Skeletal muscle cell (primary cell): ENCODE data around the gene AQP1.

Experiments used
- DNase-seq: peaks from one replicate; pipeline ENCODE4 v3.0.0-alpha.2; 2010; ENCODE audit warnings: low read depth
- H3K4me3 ChIP-seq: 2 replicates; pipeline ENCODE4 v1.5.1; 2011; ENCODE audit warnings: low read depth, mild to moderate bottlenecking, control low read depth, low read length, moderate library complexity

AQP1 gene

DNA sequence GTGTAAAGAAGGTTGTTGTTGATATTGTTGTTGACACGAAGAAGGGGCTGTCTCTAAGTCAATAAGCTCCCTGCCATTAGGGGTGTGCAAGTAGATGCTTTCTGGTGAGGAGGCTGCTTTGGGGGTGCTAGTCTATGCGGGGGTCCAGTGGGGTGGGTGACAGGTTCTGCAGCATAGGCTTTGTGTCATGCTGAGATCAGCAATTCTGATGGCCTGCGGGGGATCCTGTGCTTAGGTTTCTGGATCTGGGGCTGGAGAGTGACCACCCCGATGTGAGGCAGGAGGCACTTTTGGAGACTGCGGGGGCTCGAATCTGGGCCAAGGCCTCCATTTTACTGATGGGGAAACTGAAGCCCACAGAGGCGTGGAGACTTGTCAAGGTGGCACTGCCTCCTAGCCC lies 5.1 kb downstream of the AQP1 start:
- DNase-seq = no peak

DNA sequence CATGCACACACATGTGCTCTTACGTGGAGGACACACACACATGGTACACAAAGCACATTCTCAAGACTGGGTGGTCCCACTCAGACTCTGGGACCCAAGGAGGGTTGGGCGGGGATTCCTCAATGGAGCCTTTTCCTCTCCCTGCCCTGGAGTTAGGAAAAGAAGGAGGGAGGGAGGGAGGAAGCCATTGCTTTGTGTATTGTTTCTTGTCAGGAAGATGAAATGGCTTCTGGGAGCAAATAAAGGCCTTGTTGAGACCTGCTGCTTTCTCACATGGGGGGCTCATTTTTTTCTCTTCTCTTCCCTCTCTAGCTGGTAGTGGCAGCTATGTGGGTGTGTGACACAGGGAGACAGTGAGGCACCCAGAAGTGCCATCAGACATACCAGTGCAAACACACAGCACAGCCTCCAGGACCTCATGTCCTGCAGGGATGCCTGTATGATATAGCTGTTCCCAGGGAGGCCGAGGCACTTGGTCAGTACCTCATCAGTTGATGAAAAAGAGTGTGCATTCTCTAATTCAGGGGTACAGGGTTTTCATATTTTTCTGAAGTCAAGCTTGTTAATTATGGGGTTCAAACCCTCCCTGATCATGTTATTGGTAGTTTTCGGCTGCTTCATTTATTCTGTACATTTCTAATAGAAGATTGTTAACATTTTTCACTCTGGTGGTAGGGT lies 5.7 kb downstream of the AQP1 start:
- no peak for DNase-seq
- no peak overlapping the region for H3K4me3 ChIP-seq

More for the DNA sequence above, 5.1 kb downstream of the AQP1 start:
- no peak overlapping the region for H3K4me3 ChIP-seq

DNA sequence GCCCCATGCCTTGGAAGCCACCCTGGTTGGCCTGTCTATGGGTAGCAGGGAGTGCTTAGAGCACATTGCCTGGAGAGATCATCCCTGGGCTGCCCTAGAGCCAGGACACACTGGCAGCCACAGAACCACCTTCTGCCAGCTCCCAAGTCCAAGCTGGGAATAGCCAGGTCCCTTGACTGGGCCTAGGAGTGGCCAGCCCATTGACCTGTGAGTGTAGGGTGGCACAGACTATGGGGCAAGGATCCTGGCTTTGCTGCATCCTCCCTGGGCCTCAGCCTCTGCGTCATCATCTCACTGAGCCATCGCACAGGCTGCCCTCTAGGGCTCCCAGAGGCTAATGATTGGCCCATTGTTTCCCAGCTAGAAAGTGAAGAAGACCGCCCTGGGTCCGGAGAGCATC lies 7.0 kb downstream of the AQP1 start:
- no peak for DNase-seq
- no peak overlapping the region for H3K4me3 ChIP-seq

DNA sequence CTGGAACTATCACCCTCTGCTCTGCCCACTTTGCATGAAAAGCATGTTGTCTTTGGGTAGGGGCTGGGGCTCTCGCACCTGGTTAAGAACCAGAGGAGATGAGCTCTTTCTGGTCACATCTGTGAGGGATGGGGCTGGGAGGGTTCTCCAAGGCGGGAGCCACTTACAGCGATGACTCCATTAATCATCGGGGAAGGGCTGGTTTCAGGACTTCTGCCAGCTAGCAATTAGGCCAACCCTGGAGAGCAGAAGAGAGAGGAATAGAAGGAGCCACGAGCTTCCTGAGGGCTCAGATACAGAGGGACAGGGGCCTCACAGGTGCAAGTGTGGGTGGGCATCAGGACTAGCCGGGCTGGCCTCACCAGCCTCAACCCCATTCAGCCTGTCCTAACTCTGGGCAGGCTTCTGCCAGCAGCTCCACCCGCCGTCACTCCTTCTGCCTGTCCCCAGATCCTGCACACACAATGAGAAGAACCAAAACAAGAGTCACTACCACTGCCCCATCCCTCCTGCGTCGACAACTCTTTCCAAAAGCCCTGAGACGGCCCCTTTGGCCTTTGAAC lies 8.4 kb downstream of the AQP1 start:
- no peak overlapping the region for H3K4me3 ChIP-seq
- DNase-seq = no peak

DNA sequence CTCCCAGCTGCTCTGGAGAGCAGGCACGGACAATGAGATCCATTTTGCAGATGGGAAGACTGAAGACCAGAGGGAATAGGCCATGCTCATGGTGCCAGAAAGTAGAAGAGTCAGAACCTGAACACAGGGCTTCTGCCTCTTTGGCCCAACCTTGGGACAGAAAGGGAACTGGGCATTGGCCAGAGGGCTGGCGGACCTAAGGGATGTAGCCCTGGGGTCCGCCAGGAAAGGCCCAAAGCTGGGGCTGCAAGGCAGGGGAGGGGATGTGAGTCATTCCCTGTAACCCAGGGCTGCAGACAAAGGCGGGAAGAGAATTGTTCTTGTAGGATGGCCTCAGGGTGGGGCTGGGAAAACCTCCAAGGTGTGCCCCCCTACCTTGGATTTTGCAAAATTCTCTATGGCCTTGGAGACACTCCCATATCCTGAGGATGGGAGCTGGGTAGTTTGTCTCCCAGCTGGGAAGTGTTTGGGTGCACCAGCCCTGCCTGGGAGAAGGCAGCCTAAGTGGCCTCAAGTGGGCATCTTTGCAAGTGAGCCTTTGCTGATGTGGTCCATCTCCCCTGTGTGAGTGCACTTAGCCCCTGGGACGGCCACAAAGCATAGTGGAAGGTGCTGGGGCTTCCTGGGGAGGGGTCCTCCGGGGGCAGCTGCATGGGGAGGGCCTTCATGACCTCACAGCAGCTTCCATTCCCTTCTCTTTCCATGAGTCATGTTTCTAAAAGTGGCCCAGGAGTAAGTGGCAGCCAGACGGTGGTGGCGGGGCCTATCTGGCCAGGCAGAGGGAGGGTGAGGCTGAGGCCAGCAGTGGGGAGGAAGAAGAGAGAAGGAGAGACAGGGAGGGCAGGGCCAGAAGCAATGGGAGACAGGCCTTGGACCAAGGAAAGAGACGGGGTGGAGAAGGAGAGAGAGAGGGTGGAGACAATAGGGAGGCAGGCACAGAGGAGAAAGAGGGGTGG lies 9.2 kb downstream of the AQP1 start:
- no peak for DNase-seq
- H3K4me3 ChIP-seq = no peak overlapping the region

DNA sequence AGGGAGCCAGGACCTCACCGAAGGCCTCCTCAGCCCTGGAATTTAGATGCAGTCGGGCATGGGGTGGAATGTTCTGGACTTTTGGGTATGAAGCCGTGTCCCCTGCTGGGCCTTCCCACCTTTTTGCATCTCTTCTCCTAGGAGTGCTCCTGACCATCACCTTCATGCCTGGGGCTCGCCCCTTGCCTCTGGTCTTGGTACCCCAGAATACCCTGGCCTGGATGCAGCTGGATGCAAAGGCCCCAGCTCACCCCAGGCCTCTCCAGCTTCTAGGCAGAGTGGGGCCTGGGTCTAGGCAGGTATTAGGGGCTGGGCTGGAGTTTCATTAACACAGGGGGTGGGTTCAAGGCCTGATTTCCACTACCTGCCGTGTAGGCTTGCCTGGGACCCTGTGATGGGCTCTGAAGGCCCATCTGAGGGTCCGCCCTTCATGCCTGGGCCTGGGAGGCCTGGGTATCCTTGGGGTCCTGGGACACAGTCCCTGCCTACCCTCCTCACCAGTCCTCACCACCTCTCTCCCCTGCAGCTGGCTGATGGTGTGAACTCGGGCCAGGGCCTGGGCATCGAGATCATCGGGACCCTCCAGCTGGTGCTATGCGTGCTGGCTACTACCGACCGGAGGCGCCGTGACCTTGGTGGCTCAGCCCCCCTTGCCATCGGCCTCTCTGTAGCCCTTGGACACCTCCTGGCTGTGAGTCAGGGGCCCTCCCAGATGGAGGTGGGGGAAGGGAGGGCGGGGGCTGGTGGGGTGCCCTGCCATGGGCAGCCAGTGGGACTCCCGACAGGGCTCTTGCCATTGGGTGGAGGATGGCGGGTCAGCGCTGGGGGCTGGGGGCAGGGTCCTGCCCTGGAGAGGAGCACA lies 10.1 kb downstream of the AQP1 start:
- no peak for DNase-seq
- no peak overlapping the region for H3K4me3 ChIP-seq

DNA sequence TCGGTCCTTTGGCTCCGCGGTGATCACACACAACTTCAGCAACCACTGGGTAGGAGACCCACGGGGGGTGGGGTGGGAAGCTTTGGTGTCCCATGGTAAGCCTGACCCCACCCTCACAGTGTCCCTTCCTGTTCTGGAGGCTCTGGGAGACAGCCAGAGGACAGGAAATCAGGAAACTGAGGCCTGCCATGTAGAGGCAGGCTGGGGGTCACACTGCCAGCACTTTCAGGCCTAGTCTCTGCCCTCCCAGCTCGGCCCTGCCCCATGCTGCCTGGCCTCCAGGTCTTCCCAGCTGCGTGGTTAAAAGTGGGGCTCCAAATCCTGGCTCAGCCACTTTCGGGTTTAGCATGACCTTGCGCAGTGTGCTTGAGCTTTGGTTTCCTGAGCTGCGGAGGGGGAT lies 10.9 kb downstream of the AQP1 start:
- H3K4me3 ChIP-seq = no peak overlapping the region
- DNase-seq = no peak

DNA sequence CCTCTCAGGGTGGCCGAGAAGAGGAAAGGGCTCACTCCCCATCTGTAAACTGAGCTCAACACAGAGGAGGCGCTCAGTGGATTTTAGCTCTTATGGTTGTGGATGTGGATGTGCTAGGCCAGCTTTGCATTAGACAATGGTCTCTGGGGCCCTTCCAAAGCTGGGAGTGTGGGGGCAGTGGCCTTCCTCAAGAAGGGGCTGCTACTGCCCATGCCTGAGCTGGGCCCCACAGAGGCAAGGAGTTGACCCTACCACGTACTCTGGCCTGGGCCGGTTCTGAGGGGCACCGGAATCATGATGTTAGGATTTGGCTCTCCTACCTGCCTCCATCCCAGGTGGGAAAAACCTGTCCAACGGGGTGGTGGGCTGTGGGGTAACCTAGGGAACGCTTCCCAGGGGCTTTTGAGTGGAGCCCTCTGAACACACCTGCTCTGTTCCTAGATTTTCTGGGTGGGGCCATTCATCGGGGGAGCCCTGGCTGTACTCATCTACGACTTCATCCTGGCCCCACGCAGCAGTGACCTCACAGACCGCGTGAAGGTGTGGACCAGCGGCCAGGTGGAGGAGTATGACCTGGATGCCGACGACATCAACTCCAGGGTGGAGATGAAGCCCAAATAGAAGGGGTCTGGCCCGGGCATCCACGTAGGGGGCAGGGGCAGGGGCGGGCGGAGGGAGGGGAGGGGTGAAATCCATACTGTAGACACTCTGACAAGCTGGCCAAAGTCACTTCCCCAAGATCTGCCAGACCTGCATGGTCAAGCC lies 11.5 kb downstream of the AQP1 start:
- no peak for DNase-seq
- no peak overlapping the region for H3K4me3 ChIP-seq

DNA sequence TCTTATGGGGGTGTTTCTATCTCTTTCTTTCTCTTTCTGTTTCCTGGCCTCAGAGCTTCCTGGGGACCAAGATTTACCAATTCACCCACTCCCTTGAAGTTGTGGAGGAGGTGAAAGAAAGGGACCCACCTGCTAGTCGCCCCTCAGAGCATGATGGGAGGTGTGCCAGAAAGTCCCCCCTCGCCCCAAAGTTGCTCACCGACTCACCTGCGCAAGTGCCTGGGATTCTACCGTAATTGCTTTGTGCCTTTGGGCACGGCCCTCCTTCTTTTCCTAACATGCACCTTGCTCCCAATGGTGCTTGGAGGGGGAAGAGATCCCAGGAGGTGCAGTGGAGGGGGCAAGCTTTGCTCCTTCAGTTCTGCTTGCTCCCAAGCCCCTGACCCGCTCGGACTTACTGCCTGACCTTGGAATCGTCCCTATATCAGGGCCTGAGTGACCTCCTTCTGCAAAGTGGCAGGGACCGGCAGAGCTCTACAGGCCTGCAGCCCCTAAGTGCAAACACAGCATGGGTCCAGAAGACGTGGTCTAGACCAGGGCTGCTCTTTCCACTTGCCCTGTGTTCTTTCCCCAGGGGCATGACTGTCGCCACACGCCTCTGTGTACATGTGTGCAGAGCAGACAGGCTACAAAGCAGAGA lies 12.2 kb downstream of the AQP1 start:
- H3K4me3 ChIP-seq = no peak overlapping the region
- DNase-seq = no peak

DNA sequence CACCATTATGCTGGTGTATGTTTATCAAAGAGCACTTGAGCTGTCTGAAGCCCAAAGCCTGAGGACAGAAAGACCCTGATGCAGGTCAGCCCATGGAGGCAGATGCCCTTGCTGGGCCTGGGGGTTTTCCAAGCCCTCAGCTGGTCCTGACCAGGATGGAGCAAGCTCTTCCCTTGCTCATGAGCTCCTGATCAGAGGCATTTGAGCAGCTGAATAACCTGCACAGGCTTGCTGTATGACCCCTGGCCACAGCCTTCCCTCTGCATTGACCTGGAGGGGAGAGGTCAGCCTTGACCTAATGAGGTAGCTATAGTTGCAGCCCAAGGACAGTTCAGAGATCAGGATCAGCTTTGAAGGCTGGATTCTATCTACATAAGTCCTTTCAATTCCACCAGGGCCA lies 13.0 kb downstream of the AQP1 start:
- H3K4me3 ChIP-seq = no peak overlapping the region
- no peak for DNase-seq

DNA sequence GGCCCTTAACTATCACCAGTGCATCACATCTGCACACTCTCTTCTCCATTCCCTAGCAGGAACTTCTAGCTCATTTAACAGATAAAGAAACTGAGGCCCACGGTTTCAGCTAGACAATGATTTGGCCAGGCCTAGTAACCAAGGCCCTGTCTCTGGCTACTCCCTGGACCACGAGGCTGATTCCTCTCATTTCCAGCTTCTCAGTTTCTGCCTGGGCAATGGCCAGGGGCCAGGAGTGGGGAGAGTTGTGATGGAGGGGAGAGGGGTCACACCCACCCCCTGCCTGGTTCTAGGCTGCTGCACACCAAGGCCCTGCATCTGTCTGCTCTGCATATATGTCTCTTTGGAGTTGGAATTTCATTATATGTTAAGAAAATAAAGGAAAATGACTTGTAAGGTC lies 13.5 kb downstream of the AQP1 start:
- no peak overlapping the region for H3K4me3 ChIP-seq
- DNase-seq = no peak

DNA sequence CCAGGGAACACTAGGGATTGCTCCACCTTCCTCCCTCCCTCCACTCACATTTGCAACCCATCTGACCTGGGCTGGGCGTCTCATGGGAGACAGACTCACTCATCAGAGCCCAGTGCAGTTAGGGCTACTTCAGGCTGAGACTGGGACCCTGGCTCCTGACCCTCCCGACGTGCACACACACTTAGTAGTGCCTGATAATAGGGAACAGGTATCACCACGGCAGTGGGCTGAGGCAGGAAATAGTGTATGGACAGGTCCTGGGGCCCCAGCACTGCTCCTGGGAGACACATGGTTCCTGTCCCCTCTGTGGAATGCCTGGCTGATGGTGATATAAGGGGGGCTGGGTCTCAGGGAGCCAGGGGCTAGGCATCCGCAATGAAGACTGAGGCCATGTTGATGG lies 14.3 kb downstream of the AQP1 start:
- no peak overlapping the region for H3K4me3 ChIP-seq
- DNase-seq = no peak

DNA sequence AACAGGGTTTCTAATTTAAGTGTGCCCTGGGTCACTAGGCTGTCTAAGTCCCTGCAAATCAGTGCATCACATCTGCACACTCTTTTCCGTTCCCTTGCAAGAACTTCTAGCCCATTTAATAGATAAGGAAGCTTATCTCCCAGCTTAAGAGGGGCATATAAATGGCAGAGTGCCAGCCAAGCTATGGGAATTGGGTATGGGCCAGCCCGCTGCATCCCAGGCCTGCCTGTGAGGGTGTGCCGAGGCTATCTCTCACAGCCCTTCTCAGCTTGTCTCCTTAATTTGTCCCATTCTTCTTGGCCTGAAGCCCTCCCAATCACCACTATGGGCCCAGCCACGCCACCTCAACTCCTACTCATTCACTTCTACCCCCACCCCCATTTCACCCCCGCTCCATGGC lies 14.7 kb downstream of the AQP1 start:
- no peak for DNase-seq
- no peak overlapping the region for H3K4me3 ChIP-seq

DNA sequence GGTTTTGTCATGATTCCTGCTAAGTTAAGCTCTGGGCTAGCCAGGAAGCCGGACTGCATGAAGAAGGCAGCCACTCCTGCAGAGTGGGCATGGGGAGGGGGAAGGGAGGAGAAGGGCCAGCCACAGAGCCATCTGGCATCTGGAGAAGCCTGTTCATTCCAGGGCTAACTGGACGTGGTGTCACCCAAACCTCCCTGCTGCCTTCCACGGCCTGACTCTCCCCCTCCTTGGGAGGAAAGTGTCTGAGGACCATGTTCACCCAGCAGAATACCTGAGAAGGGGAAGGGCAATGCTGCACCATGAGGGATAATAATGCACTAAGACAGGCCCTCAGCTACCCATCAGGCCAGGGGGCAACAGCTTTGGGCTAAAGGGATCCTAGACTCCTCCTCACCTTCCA lies 15.4 kb downstream of the AQP1 start:
- no peak for DNase-seq
- no peak overlapping the region for H3K4me3 ChIP-seq

DNA sequence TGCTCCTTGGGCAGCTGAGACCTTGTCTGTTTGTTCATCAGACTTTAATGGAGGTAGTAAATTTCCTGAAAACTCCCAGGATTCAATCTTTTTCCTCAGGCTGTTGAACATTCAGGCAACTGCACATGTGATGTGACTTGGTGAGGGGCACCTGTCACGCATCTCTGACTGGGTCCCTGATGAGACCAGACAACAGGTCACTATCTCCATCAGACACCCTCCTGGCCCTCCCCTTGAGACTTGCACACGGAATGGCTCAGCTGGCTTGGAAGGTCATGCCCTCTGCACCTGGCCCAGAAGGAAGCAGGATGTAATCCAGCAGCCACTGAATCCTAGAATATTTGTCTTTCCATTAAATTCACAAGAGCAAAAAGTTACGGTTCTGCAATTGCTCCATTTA lies 15.9 kb downstream of the AQP1 start:
- DNase-seq = no peak
- H3K4me3 ChIP-seq = no peak overlapping the region

DNA sequence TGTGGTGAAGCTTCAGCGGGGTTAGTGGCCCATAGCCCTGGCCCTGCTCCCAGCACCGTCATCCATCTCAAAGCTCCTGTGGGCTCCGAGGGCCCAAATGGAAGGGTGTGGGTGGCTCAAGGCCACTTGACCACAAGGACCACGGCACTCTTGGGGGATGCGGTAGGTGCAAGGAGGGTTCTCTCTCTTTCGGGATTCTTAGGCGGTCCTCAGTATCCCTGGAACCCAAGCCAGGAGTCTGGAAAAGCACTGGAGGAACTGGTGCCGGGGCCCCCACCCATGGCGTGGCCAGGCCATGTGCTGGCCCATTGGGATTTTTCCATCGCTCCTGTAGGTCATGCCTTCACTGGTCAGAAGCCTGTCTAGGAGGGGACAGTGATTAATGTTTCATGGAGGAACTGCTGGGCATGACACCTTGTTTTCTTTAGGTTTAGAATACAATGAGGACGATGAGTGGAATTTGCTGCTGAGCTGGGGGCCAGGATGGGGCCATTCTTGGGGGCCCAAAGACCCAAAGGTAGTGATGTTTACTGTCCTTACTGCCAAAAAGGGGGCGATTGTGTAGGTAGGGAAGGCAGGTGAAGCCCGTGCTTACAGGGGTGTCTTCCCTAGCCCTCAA lies 16.7 kb downstream of the AQP1 start:
- no peak overlapping the region for H3K4me3 ChIP-seq
- DNase-seq = no peak

DNA sequence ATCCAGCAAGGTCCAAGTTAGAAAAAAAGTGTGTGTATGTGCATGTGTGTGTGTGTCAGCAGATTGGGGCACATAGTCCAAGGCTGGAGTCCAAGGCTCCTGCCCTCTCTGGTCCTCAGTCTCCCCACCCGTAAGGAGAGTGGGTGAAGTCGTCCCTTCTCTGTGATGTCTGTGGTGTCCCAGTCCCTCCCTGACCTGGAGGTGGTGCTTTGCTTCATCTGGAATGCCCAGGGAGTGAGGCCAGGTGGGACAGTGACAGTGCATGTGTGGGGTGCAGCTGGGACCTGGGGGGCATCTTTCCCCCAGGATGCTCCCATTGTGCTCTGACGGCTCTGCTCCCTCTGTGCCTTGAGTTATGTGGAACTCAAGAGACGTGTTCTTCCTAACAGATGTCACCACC lies 18.0 kb downstream of the AQP1 start:
- no peak for DNase-seq
- no peak overlapping the region for H3K4me3 ChIP-seq

DNA sequence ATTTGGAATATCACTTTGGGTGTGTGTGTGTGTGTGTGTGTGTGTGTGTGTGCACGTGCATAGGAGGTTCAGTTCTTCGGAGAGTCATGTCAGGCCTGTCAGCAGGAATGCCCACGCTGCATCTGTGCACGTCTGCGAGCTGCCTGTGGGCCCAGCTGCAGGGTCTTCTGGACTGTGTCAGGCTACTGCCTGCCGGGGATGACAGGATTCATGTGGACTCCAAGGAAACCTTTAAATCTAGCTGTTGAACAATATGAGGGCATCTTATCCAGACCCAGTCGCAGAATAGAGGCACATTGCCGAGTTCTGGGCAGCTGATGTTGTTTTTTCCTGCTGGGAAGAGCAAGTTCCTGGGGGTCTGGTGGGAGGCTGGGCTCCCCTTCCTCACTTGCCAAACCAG lies 19.0 kb downstream of the AQP1 start:
- no peak for DNase-seq

More for the DNA sequence above, 19.0 kb downstream of the AQP1 start:
- no peak overlapping the region for H3K4me3 ChIP-seq
